Measurements from ENCODE around the gene TWIST2.

Gene TWIST2

GRCh38 chr2:238847841-238848690 is at the start of gene TWIST2:
TWIST2 (plus strand) TSS chr2:238848085; CDS start chr2:238848216, 131 bp downstream.
- no peak for TF ChIP-seq CTCF (IDR thresholded peaks at IDR 0.05; ENCODE audit: insufficient read depth, low read depth, low read length, missing control alignments)
- peak; percentile 81 for DNase-seq (ENCODE audit: low read depth)
- H3K4me3 ChIP-seq (ENCODE audit: low read length), result peak within 1 kb of the TSS; percentile 54

GRCh38 chr2:238801791-238802190 is 46.1 kb upstream of the TWIST2 start:
- TF ChIP-seq CTCF (IDR thresholded peaks at IDR 0.05; ENCODE audit: insufficient read depth, low read depth, low read length, missing control alignments), result no peak
- no peak for DNase-seq (ENCODE audit: low read depth)
- no peak overlapping the region for H3K4me3 ChIP-seq (ENCODE audit: low read length)

- TF ChIP-seq CTCF (IDR thresholded peaks at IDR 0.05; ENCODE audit: insufficient read depth, low read depth, low read length, missing control alignments), result no peak
- no peak overlapping the region for H3K4me3 ChIP-seq (ENCODE audit: low read length)
- no peak for DNase-seq (ENCODE audit: low read depth)
These were observed 44.9 kb upstream of the TWIST2 start for GRCh38 chr2:238802957-238803356.

GRCh38 chr2:238803996-238804870 is 43.7 kb upstream of the TWIST2 start:
- no peak for DNase-seq (ENCODE audit: low read depth)
- TF ChIP-seq CTCF (IDR thresholded peaks at IDR 0.05; ENCODE audit: insufficient read depth, low read depth, low read length, missing control alignments), result no peak
- H3K4me3 ChIP-seq (ENCODE audit: low read length), result no peak overlapping the region

- no peak overlapping the region for H3K4me3 ChIP-seq (ENCODE audit: low read length)
- DNase-seq (ENCODE audit: low read depth), result no peak
- no peak for TF ChIP-seq CTCF (IDR thresholded peaks at IDR 0.05; ENCODE audit: insufficient read depth, low read depth, low read length, missing control alignments)
These were observed 39.1 kb upstream of the TWIST2 start for GRCh38 chr2:238808761-238809160.

GRCh38 chr2:238810321-238810720 is 37.6 kb upstream of the TWIST2 start:
- TF ChIP-seq CTCF (IDR thresholded peaks at IDR 0.05; ENCODE audit: insufficient read depth, low read depth, low read length, missing control alignments), result no peak
- no peak for DNase-seq (ENCODE audit: low read depth)
- H3K4me3 ChIP-seq (ENCODE audit: low read length), result no peak overlapping the region

Measured in epithelial cell of esophagus (primary cell).